Bronchus fibroblast of lung (primary cell): ENCODE measurements around the gene TMEM125. TPM values are rescaled to one million over a fixed set of nuclear protein-coding genes. Genes with fewer than 3 reads are reported as not detected.

ENCODE experiments used
- total RNA-seq: library from RNA; depleted of rRNA; stranded (reverse); fragments of >200 nt; gene quantifications from 2 replicates; pipeline ENCODE4 v1.2.3, GENCODE V29; 2015

The TMEM125 gene
- not detected in 2 replicates for total RNA-seq

DNA sequence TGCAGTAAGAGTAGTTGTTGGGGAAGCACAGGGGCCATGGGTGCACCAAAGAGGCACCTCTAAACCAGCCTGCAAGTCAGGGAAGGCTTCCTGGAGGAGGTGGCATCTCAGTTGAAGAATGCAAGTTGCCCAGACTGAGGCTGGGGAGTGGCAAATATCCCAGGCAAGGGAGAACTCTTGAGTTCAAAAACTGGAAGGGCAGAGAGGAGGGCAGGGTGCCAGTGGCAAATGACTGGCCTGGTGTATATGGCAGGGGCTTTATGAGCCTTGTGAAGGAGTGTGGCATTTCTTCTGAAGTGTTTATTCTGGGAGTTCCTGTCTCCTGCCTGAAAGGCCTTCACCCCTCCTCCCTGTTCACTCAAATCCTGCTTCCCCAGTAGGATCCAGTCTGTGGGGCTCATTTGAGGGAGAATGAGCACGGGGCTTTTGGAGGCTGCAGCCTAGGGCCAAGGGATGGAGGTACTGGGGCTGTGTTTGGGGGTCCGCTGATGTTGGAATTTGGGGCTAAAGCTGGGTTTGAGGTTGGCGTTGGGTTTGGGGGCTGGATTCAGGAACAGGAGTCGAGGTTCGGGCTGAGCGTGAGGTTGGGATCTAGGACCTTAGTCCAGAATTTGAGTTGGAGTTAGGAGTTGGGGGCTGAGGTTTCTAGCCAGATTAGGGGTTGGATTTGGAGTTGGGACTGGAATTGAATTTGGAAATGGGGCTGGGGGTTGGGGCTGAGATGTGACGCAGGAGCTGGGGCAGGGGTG lies at the start of gene TMEM125:
Gene TMEM125 (plus strand): TSS at position 357 of the 749 bp plus-strand sequence. CDS start 2,740 bp downstream, outside the sequence.

DNA sequence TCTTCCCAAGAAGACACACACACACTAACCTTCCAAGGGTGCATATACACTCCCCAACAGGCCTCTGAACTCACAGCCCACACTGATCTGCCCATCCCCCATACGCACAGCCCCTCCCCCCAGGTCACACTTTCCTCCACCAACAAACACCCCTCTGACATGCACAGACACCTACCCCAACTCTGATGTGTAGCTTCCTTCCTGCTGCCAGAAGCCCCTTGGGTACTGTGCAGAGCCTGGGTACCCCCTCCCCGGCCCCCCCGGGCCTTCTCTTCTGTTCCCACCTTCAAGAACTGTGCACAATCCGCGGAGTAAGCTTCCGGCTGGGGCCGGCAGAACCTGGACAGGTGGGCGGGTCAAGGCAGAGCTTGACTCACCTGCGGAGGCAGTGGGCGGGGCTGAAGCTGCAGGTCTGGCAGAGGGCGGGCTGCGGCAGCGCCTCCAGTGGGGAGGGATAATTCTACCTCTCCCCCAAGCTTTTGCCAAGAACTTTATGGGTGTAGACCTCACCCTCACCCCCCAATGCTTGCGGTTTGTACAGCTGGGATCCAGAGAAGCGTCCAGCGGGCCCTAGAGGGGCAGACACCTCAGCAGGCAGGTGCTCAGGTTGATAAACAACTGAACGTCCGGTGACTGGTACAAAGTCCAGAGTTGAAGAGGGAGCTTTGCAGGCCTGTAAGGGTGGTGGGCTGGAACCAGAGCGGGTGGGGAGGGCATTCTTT lies 15.6 kb downstream of the TMEM125 start, which contains the start of gene C1orf210:
Gene C1orf210 (minus strand): TSS at position 313 of the 722 bp plus-strand sequence. CDS start 2,311 bp downstream, outside the sequence.

DNA sequence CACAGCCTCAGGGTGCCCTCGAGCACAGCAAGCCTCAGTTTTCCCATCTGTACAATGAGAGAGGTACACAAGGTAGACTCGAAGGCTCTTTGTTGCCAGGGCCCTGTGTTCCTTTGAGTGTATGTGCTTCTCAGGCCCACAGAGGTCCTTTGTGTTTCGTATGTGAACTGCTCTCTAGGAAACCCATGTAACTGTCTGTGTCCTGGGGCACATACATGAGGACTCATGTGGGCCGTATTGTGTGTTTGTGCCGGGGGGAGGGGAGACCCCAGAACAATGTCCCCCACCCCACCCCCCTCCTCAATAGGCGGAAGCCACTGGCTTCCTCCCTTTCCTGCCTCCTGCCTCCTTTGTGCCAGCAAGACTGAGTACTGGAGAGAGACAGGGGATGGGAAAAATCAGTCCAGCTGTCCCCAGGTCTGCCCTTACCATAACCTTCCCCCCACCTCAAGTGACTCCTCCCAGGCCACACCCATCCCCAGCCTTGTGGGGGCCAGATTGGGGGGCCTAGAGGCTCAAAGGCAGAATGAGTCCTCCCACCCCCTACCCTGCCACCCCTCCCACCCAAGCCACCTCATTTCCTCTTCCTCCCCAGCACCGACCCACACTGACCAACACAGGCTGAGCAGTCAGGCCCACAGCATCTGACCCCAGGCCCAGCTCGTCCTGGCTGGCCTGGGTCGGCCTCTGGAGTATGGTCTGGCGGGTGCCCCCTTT lies 30.8 kb downstream of the TMEM125 start, which contains the start of gene TIE1:
Gene TIE1 (plus strand): TSS at position 605 of the 717 bp plus-strand sequence. CDS start 90 bp downstream, at position 695.

Other genes starting within 250 kb of the TMEM125 start
- 145 and 149 TPM in 2 replicates for gene EBNA1BP2, start 97.7 kb upstream of the TMEM125 start, total RNA-seq
- 0.15 TPM in 1 of 2 replicates, not detected in the other for gene CFAP57, start 97.7 kb upstream of the TMEM125 start, total RNA-seq
- gene C1orf210, start 15.6 kb downstream of the TMEM125 start, total RNA-seq: not detected in 2 replicates
- gene TIE1, start 31.0 kb downstream of the TMEM125 start, total RNA-seq: 0.34 and 1.2 TPM in 2 replicates
- gene MPL, start 67.8 kb downstream of the TMEM125 start, total RNA-seq: under 0.01 TPM in 1 of 2 replicates, not detected in the other
- 183 and 220 TPM in 2 replicates for gene CDC20, start 89.0 kb downstream of the TMEM125 start, total RNA-seq
- 107 and 116 TPM in 2 replicates for gene ELOVL1, start 98.0 kb downstream of the TMEM125 start, total RNA-seq
- gene MED8, start 119.8 kb downstream of the TMEM125 start, total RNA-seq: 71.8 and 72.6 TPM in 2 replicates
- 9.8 and 12.3 TPM in 2 replicates for gene SZT2, start 119.9 kb downstream of the TMEM125 start, total RNA-seq
- 63.2 and 71.1 TPM in 2 replicates for gene HYI, start 183.9 kb downstream of the TMEM125 start, total RNA-seq